Measurements from ENCODE around the gene CPOX. TPM values are rescaled to one million over a fixed set of nuclear protein-coding genes. Genes with fewer than 3 reads are reported as not detected.

Gene CPOX
- total and polyA plus RNA-seq, 2 of the 8 experiments (the other 6 are each of a cell fraction or from before 2014, with no cell fraction given), result 17.4 to 27.0 TPM

GRCh38 chr3:98588065-98588464 lies 5.3 kb downstream of the CPOX start:
- no peak overlapping the region for H3K4me2 ChIP-seq (ENCODE audit: insufficient read depth in 1 of 2, low read depth in 2 of 2, low read length in 2 of 2)
- H4K20me1 ChIP-seq (replicated peaks in 1 of 2; ENCODE audit: control insufficient read depth in 1 of 2, insufficient read depth in 2 of 2, low read length in 2 of 2), result peaks cover 3 to 4% of the 10 kb centered on the region in 2 experiments
- H3K14ac ChIP-seq (ENCODE audit: insufficient read length), result no peak overlapping the region
- no peak overlapping the region for H3K4me3 ChIP-seq (ENCODE audit: extremely low read depth in 1 of 4, insufficient read depth in 2 of 4, low read depth in 3 of 4, low read length in 4 of 4)
- no peak overlapping the region for H2AK5ac ChIP-seq (ENCODE audit: low read depth, low read length)
- ChIA-PET POLR2A (ENCODE audit: partially characterized antibody) (no interaction called here), CTCF (ENCODE audit: partially characterized antibody) (interaction anchor here (0.8 to 1.9 kb wide), 8 partner anchors 10 to 229 kb away, joined by 3 to 9 read pairs (median 3); no protein-coding TSS in a partner anchor)
- no peak for TF ChIP-seq TBP (IDR thresholded peaks at IDR 0.05; ENCODE audit: low read depth, low read length)
- TF ChIP-seq MAX (IDR thresholded peaks at IDR 0.05), result no peak
- no peak for TF ChIP-seq YY1 (IDR thresholded peaks at IDR 0.05; ENCODE audit: low read depth, low read length)
- TF ChIP-seq E2F6 (IDR thresholded peaks at IDR 0.05), result no peak
- peak in 1 of 3 experiments; percentile 9; a peak in 1 of 4 replicates for TF ChIP-seq CTCF (IDR thresholded peaks at IDR 0.05; ENCODE audit: control extremely low read depth in 1 of 3, insufficient read depth in 1 of 3, low read depth in 1 of 3, low read length in 3 of 3)
- TF ChIP-seq RAD21 (IDR thresholded peaks at IDR 0.05 in 1 of 2, conservative IDR thresholded peaks at IDR 0.05 in 1 of 2; ENCODE audit: low read depth in 2 of 2, low read length in 2 of 2), result peak; percentile 11 to 16; a peak in 3 of 4 replicates
- no peak for TF ChIP-seq TCF12 (IDR thresholded peaks at IDR 0.05; ENCODE audit: low read depth, low read length)
- no peak for TF ChIP-seq RFX5 (IDR thresholded peaks at IDR 0.05; ENCODE audit: borderline replicate concordance, low read depth, low read length)
- TF ChIP-seq KDM1A (IDR thresholded peaks at IDR 0.05; ENCODE audit: borderline replicate concordance, low read length), result no peak
- TF ChIP-seq EP300 (IDR thresholded peaks at IDR 0.05; ENCODE audit: borderline replicate concordance in 1 of 2, low read depth in 2 of 2, low read length in 2 of 2), result no peak
- H2AFZ ChIP-seq (ENCODE audit: low read length), result no peak overlapping the region
- FAIRE-seq, result no peak
- no peak overlapping the region for H4K91ac ChIP-seq (replicated peaks; ENCODE audit: insufficient read length, low read length)
- H3K23ac ChIP-seq (ENCODE audit: insufficient read length), result no peak overlapping the region
- H2BK20ac ChIP-seq (ENCODE audit: low read length), result no peak overlapping the region
- no peak overlapping the region for H2BK5ac ChIP-seq (ENCODE audit: low read depth, low read length)
- H3K9ac ChIP-seq (replicated peaks in 1 of 4; ENCODE audit: extremely low read depth in 1 of 4, low read depth in 3 of 4, low read length in 3 of 4), result no peak overlapping the region
- H2BK15ac ChIP-seq (ENCODE audit: low read length), result no peak overlapping the region
- H4K8ac ChIP-seq (ENCODE audit: extremely low read depth, insufficient read depth, low read length), result no peak overlapping the region
- DNase-seq (ENCODE audit: low read depth in 1 of 2, low spot score in 2 of 2), result no peak
- no peaks in the 10 kb centered on the region for H3K9me3 ChIP-seq (ENCODE audit: insufficient read depth in 2 of 2, low read depth in 1 of 2, low read length in 1 of 2)
- H3K79me2 ChIP-seq (ENCODE audit: control insufficient read depth in 1 of 2, insufficient read depth in 2 of 2, low read length in 2 of 2), result peaks cover 0 to 9% of the 10 kb centered on the region in 2 experiments; a peak in 2 of 4 replicates
- H3K27ac ChIP-seq (ENCODE audit: low read depth, low read length), result no peak overlapping the region
- peaks cover 4% of the 10 kb centered on the region; the same call in 1 of the 2 replicates for H3K79me1 ChIP-seq (ENCODE audit: low read depth, low read length)
- H3K23me2 ChIP-seq (ENCODE audit: low read depth, low read length), result peaks cover 9% of the 10 kb centered on the region
- peaks cover 2 to 57% (median 28%) of the 10 kb centered on the region in 4 experiments; a peak in 6 of 8 replicates for H3K36me3 ChIP-seq (ENCODE audit: control insufficient read depth in 2 of 4, insufficient read depth in 4 of 4, low read length in 3 of 4)
- H2BK12ac ChIP-seq (ENCODE audit: low read depth, low read length), result no peak overlapping the region
- no peak overlapping the region for H3K18ac ChIP-seq (ENCODE audit: extremely low read depth, low read length)
- H3K27me3 ChIP-seq (replicated peaks in 1 of 4; ENCODE audit: control insufficient read depth in 3 of 4, extremely low read depth in 1 of 4, insufficient read depth in 3 of 4, low read length in 3 of 4), result no peaks in the 10 kb centered on the region; a peak in 1 of 7 replicates
- H3K4ac ChIP-seq (replicated peaks; ENCODE audit: insufficient read length, low read depth, low read length), result no peak overlapping the region
- no peak overlapping the region for H2BK120ac ChIP-seq (replicated peaks; ENCODE audit: low read depth, low read length)
- H4K5ac ChIP-seq (ENCODE audit: insufficient read length, low read depth, low read length), result no peak overlapping the region
- no peak overlapping the region for H3K56ac ChIP-seq (replicated peaks; ENCODE audit: insufficient read length, low read depth, low read length)
- H3K4me1 ChIP-seq (replicated peaks in 1 of 4; ENCODE audit: control insufficient read depth in 3 of 4, insufficient read depth in 4 of 4, low read length in 3 of 4), result peaks cover 2 to 10% (median 3%) of the 10 kb centered on the region in 4 experiments; a peak in 4 of 7 replicates
